Ishikawa (cell line): ENCODE measurements around the gene TTC34.

Source experiments
- CEBPB ChIP-seq: IDR thresholded peaks from 2 replicates; pipeline ENCODE4 v1.6.1; 2012
- CREB1 ChIP-seq: IDR thresholded peaks from 2 replicates; pipeline ENCODE4 v1.6.1; 2012; ENCODE audit warnings: low read depth
- EGR1 ChIP-seq: IDR thresholded peaks from 2 replicates; pipeline ENCODE4 v1.6.1; 2012
- EP300 ChIP-seq: IDR thresholded peaks from 2 replicates; pipeline ENCODE4 v1.6.1; 2012; ENCODE audit warnings: borderline replicate concordance
- FOXM1 ChIP-seq: IDR thresholded peaks from 2 replicates; pipeline ENCODE4 v1.6.1; 2012; ENCODE audit warnings: low read depth, borderline replicate concordance
- MAX ChIP-seq: IDR thresholded peaks from 2 replicates; pipeline ENCODE4 v1.6.1; 2012
- NFIC ChIP-seq: IDR thresholded peaks from 2 replicates; pipeline ENCODE4 v1.6.1; 2012
- RAD21 ChIP-seq: IDR thresholded peaks from 2 replicates; pipeline ENCODE4 v1.6.1; 2012; ENCODE audit warnings: low read depth
- REST ChIP-seq: IDR thresholded peaks from 2 replicates; pipeline ENCODE4 v1.6.1; 2012; ENCODE audit warnings: low read depth, mild to moderate bottlenecking
- TAF1 ChIP-seq: IDR thresholded peaks from 2 replicates; pipeline ENCODE4 v1.6.1; 2012; ENCODE audit warnings: low read depth, mild to moderate bottlenecking
- TCF12 ChIP-seq: IDR thresholded peaks from 2 replicates; pipeline ENCODE4 v1.6.1; 2012; ENCODE audit warnings: low read depth
- TEAD4 ChIP-seq: IDR thresholded peaks from 2 replicates; pipeline ENCODE4 v1.6.1; 2012
- USF1 ChIP-seq: IDR thresholded peaks from 2 replicates; pipeline ENCODE4 v1.6.1; 2012
- YY1 ChIP-seq: IDR thresholded peaks from 2 replicates; pipeline ENCODE4 v1.6.1; 2012; ENCODE audit warnings: low read depth
- ZBTB7A ChIP-seq: IDR thresholded peaks from 2 replicates; pipeline ENCODE4 v1.6.1; 2012; ENCODE audit warnings: low read depth

Gene TTC34

GRCh38 chr1:2591581-2592261 lies 209.8 kb downstream of the TTC34 start:
- TF ChIP-seq TEAD4 (no peak), FOXM1 (no peak), NFIC (no peak), YY1 (no peak), EP300 (no peak), EGR1 (no peak), USF1 (no peak), CREB1 (no peak), ZBTB7A (no peak), MAX (no peak), TCF12 (no peak), RAD21 (no peak), TAF1 (no peak), REST (no peak), CEBPB (no peak)

GRCh38 chr1:2591233-2591580 lies 210.3 kb downstream of the TTC34 start:
- TF ChIP-seq RAD21 (no peak), ZBTB7A (no peak), YY1 (no peak), REST (no peak), TCF12 (no peak), USF1 (no peak), TEAD4 (no peak), NFIC (no peak), EGR1 (no peak), CREB1 (no peak), EP300 (no peak), CEBPB (no peak), FOXM1 (no peak), MAX (no peak), TAF1 (no peak)

- TF ChIP-seq NFIC (no peak), ZBTB7A (no peak), FOXM1 (no peak), RAD21 (no peak), CEBPB (no peak), CREB1 (no peak), EP300 (no peak), TCF12 (no peak), REST (no peak), TEAD4 (no peak)
These were observed 211.0 kb downstream of the TTC34 start for GRCh38 chr1:2590233-2591141.

GRCh38 chr1:2589431-2590232 lies 211.9 kb downstream of the TTC34 start:
- TF ChIP-seq TCF12 (no peak), EGR1 (no peak), MAX (no peak), CEBPB (no peak), RAD21 (no peak), FOXM1 (no peak), YY1 (no peak), TAF1 (no peak), REST (no peak), ZBTB7A (no peak), NFIC (no peak), TEAD4 (no peak)
